PC-3 (cell line): ENCODE results near the gene NOTO. TPM values are rescaled to one million over a fixed set of nuclear protein-coding genes. Genes with fewer than 3 reads are reported as not detected.

ENCODE experiments used
- ATAC-seq: fragments of 200-7000 bp; cut with Tn5 transposase; 2 replicates; pipeline ENCODE4 v1.9.1; 2020; ENCODE audit warnings: mild to moderate bottlenecking, moderate library complexity
- BruUV-seq: library from RNA; stranded (reverse); fragments of 400-500 nt; replicated peaks from 2 replicates; lab custom pipeline; 2021; lab: Mats Ljungman, UMichigan
- CTCF ChIA-PET: fragments of 300-600 bp; sonication (Branson Sonifier 250); formaldehyde crosslinking; loops from one replicate; lab custom pipeline; 2022; ENCODE audit warnings: antibody characterized with exemption; lab: Charles Lee
- POLR2A ChIA-PET: fragments of 300-600 bp; sonication (Branson Sonifier 250); formaldehyde crosslinking; loops from one replicate; lab custom pipeline; 2022; ENCODE audit warnings: antibody characterized with exemption; ENCODE audit not compliant: unreplicated experiment; lab: Charles Lee
- DNase-seq: peaks from one replicate; pipeline ENCODE4 v3.0.0-alpha.2; 2015
- H2AFZ ChIP-seq: fragments of 300-600 bp; sonication (generic); 2 replicates; pipeline ENCODE4 v1.6.0; 2016; ENCODE audit warnings: antibody characterized with exemption, low read length
- H3F3A ChIP-seq: fragments of 300-600 bp; sonication (generic); one replicate; pipeline ENCODE4 v1.6.0; 2017; ENCODE audit warnings: antibody characterized with exemption, low read length, control low read depth, mild to moderate bottlenecking; ENCODE audit not compliant: unreplicated experiment
- H3K27ac ChIP-seq: fragments of 300-600 bp; sonication (generic); 2 replicates; pipeline ENCODE4 v1.5.1; 2016; ENCODE audit warnings: mild to moderate bottlenecking, low read length
- H3K27me3 ChIP-seq: fragments of 300-600 bp; sonication (generic); 2 replicates; pipeline ENCODE4 v1.6.1; 2016; ENCODE audit warnings: low read length, mixed read lengths
- H3K36me3 ChIP-seq: fragments of 300-600 bp; sonication (generic); 2 replicates; pipeline ENCODE4 v1.6.1; 2016; ENCODE audit warnings: low read depth, mixed run types, low read length, mixed read lengths
- H3K4me1 ChIP-seq: fragments of 300-600 bp; sonication (generic); 2 replicates; pipeline ENCODE4 v1.5.1; 2016; ENCODE audit warnings: low read length; ENCODE audit not compliant: insufficient read depth
- H3K4me2 ChIP-seq: fragments of 300-600 bp; sonication (generic); 2 replicates; pipeline ENCODE4 v1.6.0; 2016; ENCODE audit warnings: low read length
- H3K4me3 ChIP-seq: fragments of 300-600 bp; sonication (generic); 2 replicates; pipeline ENCODE4 v1.5.1; 2016; ENCODE audit warnings: mild to moderate bottlenecking, low read length, mixed read lengths
- H3K79me2 ChIP-seq: fragments of 300-600 bp; sonication (generic); 2 replicates; pipeline ENCODE4 v1.6.1; 2017; ENCODE audit warnings: low read length, mixed read lengths
- H3K9ac ChIP-seq: fragments of 300-600 bp; sonication (generic); 2 replicates; pipeline ENCODE4 v1.6.0; 2016; ENCODE audit warnings: mild to moderate bottlenecking, low read length
- H3K9me2 ChIP-seq: fragments of 300-600 bp; sonication (generic); replicated peaks from 2 replicates; pipeline ENCODE4 v1.6.1; 2016; ENCODE audit warnings: mixed run types, low read length, mixed read lengths
- H3K9me3 ChIP-seq: fragments of 300-600 bp; sonication (generic); 2 replicates; pipeline ENCODE4 v1.6.1; 2016; ENCODE audit warnings: low read length, mixed read lengths
- H4K20me1 ChIP-seq: fragments of 300-600 bp; sonication (generic); 2 replicates; pipeline ENCODE4 v1.6.1; 2016; ENCODE audit warnings: low read length, mixed read lengths
- EZH2 ChIP-seq: fragments of 300-600 bp; sonication (generic); IDR thresholded peaks from one replicate; pipeline ENCODE4 v1.6.1; 2017; ENCODE audit warnings: antibody characterized with exemption, mild to moderate bottlenecking, low read length; ENCODE audit not compliant: unreplicated experiment
- EZH2phosphoT487 ChIP-seq: fragments of 300-600 bp; sonication (generic); IDR thresholded peaks from 2 replicates; pipeline ENCODE4 v1.6.1; 2018; ENCODE audit warnings: mild to moderate bottlenecking, antibody characterized with exemption, low read length, borderline replicate concordance
- intact Hi-C: fragments of 100-400 bp; cut with micrococcal nuclease; formaldehyde crosslinking; loops from 2 replicates; pipeline ENCODE4 v1.9.0; 2023
- total RNA-seq: library from RNA; depleted of rRNA; stranded (reverse); fragments of >200 nt; gene quantifications from 2 replicates; pipeline ENCODE4 v1.2.3, GENCODE V29; 2014
- TF ChIP-seq, protein P1 (sequence below): fragments of 300-600 bp; sonication (generic); conservative IDR thresholded peaks from 2 replicates; pipeline ENCODE4 v1.5.1; 2017; ENCODE audit warnings: antibody characterized with exemption, low read depth, mild to moderate bottlenecking, low read length

The NOTO gene
- total RNA-seq, 1 experiment from 2014 or later, result 0.07 TPM

DNA sequence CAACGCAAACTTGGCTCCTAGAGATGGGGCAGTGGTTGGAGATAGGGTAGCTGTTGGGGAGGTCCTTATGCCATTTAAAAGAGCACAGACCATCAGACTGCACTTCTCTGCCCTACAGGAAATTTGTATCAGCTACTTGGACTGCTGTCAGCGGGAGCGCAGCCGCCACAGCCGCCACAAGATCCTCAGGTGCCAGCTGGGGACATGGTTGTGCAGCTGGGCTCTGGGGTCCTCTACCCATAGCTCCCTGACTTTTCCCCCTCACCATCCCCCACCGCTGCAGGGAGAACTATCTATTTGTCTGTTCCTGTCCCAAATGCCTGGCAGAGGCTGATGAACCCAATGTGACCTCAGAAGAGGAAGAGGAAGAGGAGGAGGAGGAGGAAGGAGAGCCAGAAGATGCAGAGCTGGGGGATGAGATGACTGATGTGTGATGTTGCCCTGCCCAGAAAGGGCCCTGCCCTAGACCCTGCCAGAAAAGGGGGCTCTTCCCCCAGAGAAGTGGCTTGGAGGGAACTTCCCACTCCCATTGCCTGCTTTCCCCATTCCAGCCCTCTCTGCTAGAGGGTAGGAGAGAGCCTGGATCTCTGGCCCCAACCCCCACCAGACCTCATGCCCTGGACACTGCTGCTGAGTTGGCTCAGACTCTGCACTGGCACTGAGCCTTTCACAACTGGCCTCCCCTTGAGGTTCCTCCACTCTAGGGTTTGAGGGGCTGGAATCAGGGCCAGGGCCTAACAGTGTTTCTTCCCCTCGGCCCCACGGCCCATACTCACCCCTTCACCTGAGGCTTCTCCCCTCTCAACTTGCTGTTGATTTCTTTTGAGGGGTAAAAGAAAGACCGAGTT is 23.4 kb downstream of the NOTO start:
- no peak overlapping the region for H3K9ac ChIP-seq
- BruUV-seq, result no TSS peak
- H3K79me2 ChIP-seq, result no peaks in the 10 kb centered on the region
- ChIA-PET CTCF (no interaction called here), POLR2A (no interaction called here)
- intact Hi-C loops, result no loop called here
- TF ChIP-seq EZH2 (no peak), EZH2phosphoT487 (no peak)
- TF ChIP-seq, protein P1, sequence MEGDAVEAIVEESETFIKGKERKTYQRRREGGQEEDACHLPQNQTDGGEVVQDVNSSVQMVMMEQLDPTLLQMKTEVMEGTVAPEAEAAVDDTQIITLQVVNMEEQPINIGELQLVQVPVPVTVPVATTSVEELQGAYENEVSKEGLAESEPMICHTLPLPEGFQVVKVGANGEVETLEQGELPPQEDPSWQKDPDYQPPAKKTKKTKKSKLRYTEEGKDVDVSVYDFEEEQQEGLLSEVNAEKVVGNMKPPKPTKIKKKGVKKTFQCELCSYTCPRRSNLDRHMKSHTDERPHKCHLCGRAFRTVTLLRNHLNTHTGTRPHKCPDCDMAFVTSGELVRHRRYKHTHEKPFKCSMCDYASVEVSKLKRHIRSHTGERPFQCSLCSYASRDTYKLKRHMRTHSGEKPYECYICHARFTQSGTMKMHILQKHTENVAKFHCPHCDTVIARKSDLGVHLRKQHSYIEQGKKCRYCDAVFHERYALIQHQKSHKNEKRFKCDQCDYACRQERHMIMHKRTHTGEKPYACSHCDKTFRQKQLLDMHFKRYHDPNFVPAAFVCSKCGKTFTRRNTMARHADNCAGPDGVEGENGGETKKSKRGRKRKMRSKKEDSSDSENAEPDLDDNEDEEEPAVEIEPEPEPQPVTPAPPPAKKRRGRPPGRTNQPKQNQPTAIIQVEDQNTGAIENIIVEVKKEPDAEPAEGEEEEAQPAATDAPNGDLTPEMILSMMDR, result no peak
- H3K4me2 ChIP-seq, result no peak overlapping the region
- peaks cover 17% of the 10 kb centered on the region; the same call in 1 of the 2 replicates for H3K36me3 ChIP-seq
- H3K9me3 ChIP-seq, result no peaks in the 10 kb centered on the region
- DNase-seq, result no peak
- H3K27me3 ChIP-seq, result no peaks in the 10 kb centered on the region
- no peak overlapping the region for H3K27ac ChIP-seq
- H3K4me3 ChIP-seq, result no peak overlapping the region
- H3K4me1 ChIP-seq, result no peaks in the 10 kb centered on the region
- no peaks in the 10 kb centered on the region for H3K9me2 ChIP-seq
- no peak overlapping the region for H2AFZ ChIP-seq
- no peak for ATAC-seq
- H3F3A ChIP-seq, result no peaks in the 10 kb centered on the region
- H4K20me1 ChIP-seq, result no peaks in the 10 kb centered on the region

DNA sequence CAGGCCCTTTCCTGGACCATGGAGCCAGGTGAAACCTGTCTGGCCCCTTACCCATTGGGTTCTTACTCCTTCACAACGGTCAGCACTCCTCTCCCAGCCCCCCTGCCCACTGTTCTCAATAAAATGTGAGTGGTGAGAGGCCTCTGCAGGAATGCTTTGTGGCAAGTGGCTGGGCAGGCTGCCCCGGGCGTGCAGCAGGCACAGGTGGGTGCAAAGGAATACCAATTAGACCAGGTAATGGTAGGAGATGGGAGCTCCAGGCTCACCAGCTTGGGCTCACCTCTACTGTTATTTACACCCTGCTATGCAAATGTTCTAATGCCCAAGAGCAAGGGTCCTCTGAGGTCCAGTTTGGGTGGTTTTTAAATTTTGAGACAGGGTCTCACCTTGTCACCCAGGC is 24.7 kb downstream of the NOTO start:
- H4K20me1 ChIP-seq, result no peaks in the 10 kb centered on the region
- H3K4me1 ChIP-seq, result no peaks in the 10 kb centered on the region
- ChIA-PET POLR2A (no interaction called here), CTCF (no interaction called here)
- no peaks in the 10 kb centered on the region for H3K27me3 ChIP-seq
- DNase-seq (no peak), ATAC-seq (no peak)
- H2AFZ ChIP-seq, result no peak overlapping the region
- intact Hi-C loops, result no loop called here
- no TSS peak for BruUV-seq
- H3K4me2 ChIP-seq, result no peak overlapping the region
- H3K9ac ChIP-seq, result no peak overlapping the region
- no peaks in the 10 kb centered on the region for H3F3A ChIP-seq
- no peak overlapping the region for H3K27ac ChIP-seq
- no peaks in the 10 kb centered on the region for H3K79me2 ChIP-seq
- peaks cover 13% of the 10 kb centered on the region; the same call in 1 of the 2 replicates for H3K36me3 ChIP-seq
- no peaks in the 10 kb centered on the region for H3K9me3 ChIP-seq
- no peak overlapping the region for H3K4me3 ChIP-seq
- no peaks in the 10 kb centered on the region for H3K9me2 ChIP-seq
- TF ChIP-seq EZH2phosphoT487 (no peak), EZH2 (no peak)
- TF ChIP-seq, protein P1, result no peak

DNA sequence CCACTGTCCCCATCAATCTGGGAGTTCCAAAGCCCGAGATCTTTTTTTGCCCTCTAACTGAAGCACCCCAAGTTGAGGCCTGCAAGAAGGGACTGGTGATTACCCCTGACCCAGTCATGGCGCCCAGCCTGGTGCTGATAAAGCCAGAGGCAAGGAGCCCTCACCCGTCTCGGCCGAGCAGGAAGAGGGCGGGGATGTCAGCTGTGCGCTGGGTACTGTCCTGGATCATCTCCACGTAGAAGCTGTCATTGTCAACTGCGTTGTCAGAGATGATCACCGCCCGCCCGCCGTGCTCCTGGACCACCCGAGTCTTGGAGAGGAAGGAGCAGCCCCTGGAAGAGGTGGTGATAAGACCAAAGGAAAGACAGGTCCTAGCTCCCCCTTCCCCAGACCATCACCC is 26.3 kb downstream of the NOTO start:
- ATAC-seq, result no peak
- peaks cover 6% of the 10 kb centered on the region; the same call in 1 of the 2 replicates for H3K79me2 ChIP-seq
- H3K9me3 ChIP-seq, result no peaks in the 10 kb centered on the region
- BruUV-seq, result no TSS peak
- CTCF ChIA-PET, result no interaction called here
- H2AFZ ChIP-seq, result no peak overlapping the region
- no peak overlapping the region for H3K27ac ChIP-seq
- peaks cover 5% of the 10 kb centered on the region; the same call in 1 of the 2 replicates for H3K4me1 ChIP-seq
- no peaks in the 10 kb centered on the region for H3K27me3 ChIP-seq
- TF ChIP-seq EZH2 (no peak), EZH2phosphoT487 (no peak)
- TF ChIP-seq, protein P1, result no peak
- no peak overlapping the region for H3K4me3 ChIP-seq
- H4K20me1 ChIP-seq, result no peaks in the 10 kb centered on the region
- POLR2A ChIA-PET, result no interaction called here
- no peaks in the 10 kb centered on the region for H3K9me2 ChIP-seq
- intact Hi-C loops, result no loop called here
- no peaks in the 10 kb centered on the region for H3F3A ChIP-seq
- H3K9ac ChIP-seq, result no peak overlapping the region
- no peak overlapping the region for H3K4me2 ChIP-seq
- no peak for DNase-seq
- H3K36me3 ChIP-seq, result peaks cover 6% of the 10 kb centered on the region; the same call in 1 of the 2 replicates
